ENCODE measurements around the gene KRTAP3-3.

The KRTAP3-3 gene

DNA sequence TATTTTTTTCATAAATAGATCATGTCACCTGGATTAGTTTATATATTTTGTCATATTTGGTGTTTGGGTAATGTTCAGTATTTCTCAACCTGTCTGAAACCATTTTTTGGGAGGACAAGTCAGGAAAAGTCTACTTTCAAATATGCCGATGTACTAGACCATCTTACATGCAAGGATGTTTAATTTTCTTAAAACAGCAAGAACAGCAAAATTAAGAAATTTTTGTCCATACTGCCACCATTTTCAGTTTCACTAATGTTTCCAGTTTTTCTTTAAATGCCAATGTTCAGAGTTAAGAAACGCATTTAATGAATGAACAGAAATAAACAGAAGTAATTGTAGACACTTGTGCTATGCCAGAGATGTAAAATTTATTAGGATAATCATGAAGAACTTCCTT lies 880 bp downstream of the KRTAP3-3 start:
- no peak overlapping the region for H2AFZ ChIP-seq (ENCODE audit: insufficient read depth, low read length, poor library complexity)
- no peaks in the 10 kb centered on the region for H3K9me3 ChIP-seq (ENCODE audit: insufficient read depth, low read depth, low read length)
- no peak overlapping the region for H3K9ac ChIP-seq (ENCODE audit: low read length)
- no peaks in the 10 kb centered on the region for H3K79me1 ChIP-seq (ENCODE audit: low read length)
- no peak overlapping the region for H3K4ac ChIP-seq (ENCODE audit: low read depth, low read length)
- H2BK12ac ChIP-seq (ENCODE audit: low read length), result no peak overlapping the region
- DNase-seq, result no peak
- no peaks in the 10 kb centered on the region for H3K36me3 ChIP-seq (ENCODE audit: control insufficient read depth in 1 of 2, insufficient read depth in 2 of 2, low read length in 2 of 2)
- no peak overlapping the region for H3K23ac ChIP-seq (ENCODE audit: low read length)
- H2BK5ac ChIP-seq (ENCODE audit: low read depth, low read length, poor library complexity), result no peak overlapping the region
- H3K27me3 ChIP-seq (ENCODE audit: insufficient read depth, low read length), result no peaks in the 10 kb centered on the region
- no peak overlapping the region for H3K27ac ChIP-seq (ENCODE audit: low read depth, low read length)
- no peak overlapping the region for H2AK5ac ChIP-seq (ENCODE audit: low read length)
- H4K91ac ChIP-seq (ENCODE audit: low read depth, low read length), result no peak overlapping the region
- no peak overlapping the region for H3K14ac ChIP-seq (ENCODE audit: low read length)
- no peak overlapping the region for H3K4me3 ChIP-seq (ENCODE audit: low read depth, low read length)
- H4K12ac ChIP-seq (ENCODE audit: low read depth, low read length), result no peak overlapping the region
- no peaks in the 10 kb centered on the region for H3K79me2 ChIP-seq (ENCODE audit: control insufficient read depth, insufficient read depth, low read length, poor library complexity)
- WGBS (ENCODE audit: extremely low coverage, insufficient coverage, insufficient read length), result no CpG with 5 or more reads among the region's 2 CpGs
- H3K4me1 ChIP-seq (ENCODE audit: control insufficient read depth in 1 of 2, insufficient read depth in 2 of 2, low read length in 2 of 2), result no peaks in the 10 kb centered on the region
- no peak overlapping the region for H2BK120ac ChIP-seq (ENCODE audit: insufficient read depth, low read length, poor library complexity)
- H3K4me2 ChIP-seq (ENCODE audit: low read length), result no peak overlapping the region
- H3K18ac ChIP-seq (ENCODE audit: low read length), result no peak overlapping the region
- H4K8ac ChIP-seq (ENCODE audit: low read depth, low read length), result no peak overlapping the region

DNA sequence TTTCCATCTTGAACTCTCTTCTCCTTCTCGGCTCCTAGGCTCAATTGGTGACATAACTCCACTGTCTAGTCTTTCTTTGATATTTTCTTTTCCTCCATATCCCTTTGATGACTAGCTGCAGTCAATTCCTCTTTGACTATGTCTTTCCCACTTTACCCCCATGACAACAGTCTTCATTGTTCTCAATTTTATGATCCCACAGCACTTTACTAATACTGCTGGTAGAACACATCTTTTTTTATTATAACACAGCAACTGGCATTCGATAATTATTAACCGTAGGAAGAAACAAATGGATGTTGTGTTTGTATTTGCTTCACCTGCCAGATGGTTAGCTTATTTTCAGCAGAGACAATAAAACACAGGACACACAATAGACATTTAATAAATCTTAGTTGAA lies 1.3 kb downstream of the KRTAP3-3 start:
- no peak for DNase-seq
- no peak overlapping the region for H2AK5ac ChIP-seq (ENCODE audit: low read length)
- H3K9me3 ChIP-seq (ENCODE audit: insufficient read depth, low read depth, low read length), result no peaks in the 10 kb centered on the region
- no peak overlapping the region for H2BK12ac ChIP-seq (ENCODE audit: low read length)
- no peak overlapping the region for H4K12ac ChIP-seq (ENCODE audit: low read depth, low read length)
- H3K23ac ChIP-seq (ENCODE audit: low read length), result no peak overlapping the region
- no peak overlapping the region for H4K8ac ChIP-seq (ENCODE audit: low read depth, low read length)
- no peak overlapping the region for H3K4me3 ChIP-seq (ENCODE audit: low read depth, low read length)
- no peaks in the 10 kb centered on the region for H3K4me1 ChIP-seq (ENCODE audit: control insufficient read depth in 1 of 2, insufficient read depth in 2 of 2, low read length in 2 of 2)
- H3K9ac ChIP-seq (ENCODE audit: low read length), result no peak overlapping the region
- H2AFZ ChIP-seq (ENCODE audit: insufficient read depth, low read length, poor library complexity), result no peak overlapping the region
- no peak overlapping the region for H2BK5ac ChIP-seq (ENCODE audit: low read depth, low read length, poor library complexity)
- H3K18ac ChIP-seq (ENCODE audit: low read length), result no peak overlapping the region
- H3K36me3 ChIP-seq (ENCODE audit: control insufficient read depth in 1 of 2, insufficient read depth in 2 of 2, low read length in 2 of 2), result no peaks in the 10 kb centered on the region
- no peaks in the 10 kb centered on the region for H3K79me2 ChIP-seq (ENCODE audit: control insufficient read depth, insufficient read depth, low read length, poor library complexity)
- no CpG with 5 or more reads among the region's 3 CpGs for WGBS (ENCODE audit: extremely low coverage, insufficient coverage, insufficient read length)
- H3K4ac ChIP-seq (ENCODE audit: low read depth, low read length), result no peak overlapping the region
- no peak overlapping the region for H4K91ac ChIP-seq (ENCODE audit: low read depth, low read length)
- no peak overlapping the region for H3K27ac ChIP-seq (ENCODE audit: low read depth, low read length)
- H3K4me2 ChIP-seq (ENCODE audit: low read length), result no peak overlapping the region
- no peak overlapping the region for H3K14ac ChIP-seq (ENCODE audit: low read length)
- no peaks in the 10 kb centered on the region for H3K27me3 ChIP-seq (ENCODE audit: insufficient read depth, low read length)
- H3K79me1 ChIP-seq (ENCODE audit: low read length), result no peaks in the 10 kb centered on the region
- no peak overlapping the region for H2BK120ac ChIP-seq (ENCODE audit: insufficient read depth, low read length, poor library complexity)

DNA sequence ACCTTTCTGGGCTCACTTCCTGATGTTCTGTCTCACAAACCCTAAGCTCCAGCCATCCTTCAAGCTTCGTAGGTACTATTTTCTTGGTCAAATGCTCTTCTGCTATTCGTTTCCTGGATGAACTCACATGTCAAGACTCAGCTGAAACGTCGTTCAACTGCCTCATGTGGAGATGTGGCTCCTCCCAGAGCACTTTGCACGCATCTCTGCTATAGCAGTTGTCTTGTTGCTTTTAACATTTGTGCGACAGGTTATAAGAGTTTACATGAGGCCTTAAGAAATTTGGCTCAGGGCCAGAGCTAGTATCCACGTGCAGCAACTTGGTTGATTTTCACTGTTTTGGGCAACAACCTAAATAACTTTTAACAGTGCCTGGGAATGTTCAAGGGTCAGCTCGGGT lies 7.0 kb downstream of the KRTAP3-3 start:
- Histone ChIP-seq H3K23ac (ENCODE audit: low read length) (no peak overlapping the region), H2BK120ac (ENCODE audit: insufficient read depth, low read length, poor library complexity) (no peak overlapping the region), H3K36me3 (ENCODE audit: control insufficient read depth in 1 of 2, insufficient read depth in 2 of 2, low read length in 2 of 2) (no peaks in the 10 kb centered on the region), H3K9ac (ENCODE audit: low read length) (no peak overlapping the region), H3K14ac (ENCODE audit: low read length) (no peak overlapping the region), H2AK5ac (ENCODE audit: low read length) (no peak overlapping the region), H3K4me1 (ENCODE audit: control insufficient read depth in 1 of 2, insufficient read depth in 2 of 2, low read length in 2 of 2) (peaks cover 0 to 3% of the 10 kb centered on the region in 2 experiments), H2BK12ac (ENCODE audit: low read length) (no peak overlapping the region), H4K91ac (ENCODE audit: low read depth, low read length) (no peak overlapping the region), H3K18ac (ENCODE audit: low read length) (no peak overlapping the region), H2AFZ (ENCODE audit: insufficient read depth, low read length, poor library complexity) (no peak overlapping the region), H3K79me2 (ENCODE audit: control insufficient read depth, insufficient read depth, low read length, poor library complexity) (no peaks in the 10 kb centered on the region), H3K79me1 (ENCODE audit: low read length) (no peaks in the 10 kb centered on the region), H2BK5ac (ENCODE audit: low read depth, low read length, poor library complexity) (no peak overlapping the region), H3K27me3 (ENCODE audit: insufficient read depth, low read length) (no peaks in the 10 kb centered on the region), H3K27ac (ENCODE audit: low read depth, low read length) (no peak overlapping the region), H3K4me3 (ENCODE audit: low read depth, low read length) (no peak overlapping the region), H4K12ac (ENCODE audit: low read depth, low read length) (no peak overlapping the region), H3K4me2 (ENCODE audit: low read length) (no peak overlapping the region), H3K9me3 (ENCODE audit: insufficient read depth, low read depth, low read length) (no peaks in the 10 kb centered on the region), H3K4ac (ENCODE audit: low read depth, low read length) (no peak overlapping the region), H4K8ac (ENCODE audit: low read depth, low read length) (no peak overlapping the region)
- DNase-seq, result no peak
- WGBS (ENCODE audit: extremely low coverage, insufficient coverage, insufficient read length), result no CpG with 5 or more reads among the region's 8 CpGs

DNA sequence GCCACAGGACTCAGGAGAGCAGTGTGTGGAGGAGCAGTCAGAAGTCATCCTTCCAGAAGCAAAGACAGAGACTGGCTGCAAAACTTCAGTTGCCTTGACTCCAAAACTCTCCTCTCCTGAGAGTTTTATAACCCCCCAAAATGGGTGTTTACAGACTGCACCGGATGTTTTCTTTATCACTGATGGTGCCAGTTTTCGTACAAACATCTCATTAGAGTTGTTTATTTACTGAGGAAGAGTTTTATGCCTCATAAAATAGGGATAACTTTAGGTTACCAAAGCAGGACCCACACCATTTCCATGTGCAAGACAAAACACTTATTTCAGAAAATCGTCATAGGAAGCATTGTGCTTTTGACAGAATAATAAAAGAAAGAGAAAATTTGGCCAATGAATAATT lies 9.7 kb downstream of the KRTAP3-3 start, which contains the start of gene KRT40:
Gene KRT40, minus strand, starts transcription at position 101 of the 400 bp plus-strand sequence. Its CDS starts 53 bp downstream, at position 48.
- Histone ChIP-seq H2AK5ac (ENCODE audit: low read length) (no peak within 1 kb of the TSS), H3K23ac (ENCODE audit: low read length) (no peak within 1 kb of the TSS), H3K9me3 (ENCODE audit: insufficient read depth, low read depth, low read length) (no peaks in the 10 kb centered on the region), H3K4me2 (ENCODE audit: low read length) (no peak within 1 kb of the TSS), H2AFZ (ENCODE audit: insufficient read depth, low read length, poor library complexity) (no peak within 1 kb of the TSS), H3K18ac (ENCODE audit: low read length) (no peak within 1 kb of the TSS), H3K79me1 (ENCODE audit: low read length) (no peaks in the 10 kb centered on the region), H3K4me1 (ENCODE audit: control insufficient read depth in 1 of 2, insufficient read depth in 2 of 2, low read length in 2 of 2) (peaks cover 6 to 9% of the 10 kb centered on the region in 2 experiments), H3K79me2 (ENCODE audit: control insufficient read depth, insufficient read depth, low read length, poor library complexity) (no peaks in the 10 kb centered on the region), H3K14ac (ENCODE audit: low read length) (no peak within 1 kb of the TSS), H2BK12ac (ENCODE audit: low read length) (no peak within 1 kb of the TSS), H2BK120ac (ENCODE audit: insufficient read depth, low read length, poor library complexity) (no peak within 1 kb of the TSS), H4K12ac (ENCODE audit: low read depth, low read length) (no peak within 1 kb of the TSS), H3K27ac (ENCODE audit: low read depth, low read length) (no peak within 1 kb of the TSS), H2BK5ac (ENCODE audit: low read depth, low read length, poor library complexity) (no peak within 1 kb of the TSS), H3K4ac (ENCODE audit: low read depth, low read length) (no peak within 1 kb of the TSS), H3K27me3 (ENCODE audit: insufficient read depth, low read length) (no peaks in the 10 kb centered on the region), H3K9ac (ENCODE audit: low read length) (no peak within 1 kb of the TSS), H3K36me3 (ENCODE audit: control insufficient read depth in 1 of 2, insufficient read depth in 2 of 2, low read length in 2 of 2) (no peaks in the 10 kb centered on the region), H4K91ac (ENCODE audit: low read depth, low read length) (no peak within 1 kb of the TSS), H4K8ac (ENCODE audit: low read depth, low read length) (no peak within 1 kb of the TSS), H3K4me3 (ENCODE audit: low read depth, low read length) (no peak within 1 kb of the TSS)
- DNase-seq, result no peak
- no CpG with 5 or more reads among the region's 3 CpGs for WGBS (ENCODE audit: extremely low coverage, insufficient coverage, insufficient read length)

All from trophoblast cell (in vitro differentiated cells and primary cell).